Stimulated activated naive CD4-positive, alpha-beta T cell (primary cell): Measurements from ENCODE around the gene FRMPD1.
A peak's percentile ranks its signal among the peaks of the same experiment; 100 is the strongest.
"Not testable (repeated sequence)": the region's sequence is repeated elsewhere in the genome, so short reads cannot be mapped to it uniquely, and the experiment has no call there.

Source experiments
- DNase-seq, 6 experiments: peaks; one replicate each; lab custom pipeline; 2025; lab: John Stamatoyannopoulos, UW

FRMPD1 gene, protein sequence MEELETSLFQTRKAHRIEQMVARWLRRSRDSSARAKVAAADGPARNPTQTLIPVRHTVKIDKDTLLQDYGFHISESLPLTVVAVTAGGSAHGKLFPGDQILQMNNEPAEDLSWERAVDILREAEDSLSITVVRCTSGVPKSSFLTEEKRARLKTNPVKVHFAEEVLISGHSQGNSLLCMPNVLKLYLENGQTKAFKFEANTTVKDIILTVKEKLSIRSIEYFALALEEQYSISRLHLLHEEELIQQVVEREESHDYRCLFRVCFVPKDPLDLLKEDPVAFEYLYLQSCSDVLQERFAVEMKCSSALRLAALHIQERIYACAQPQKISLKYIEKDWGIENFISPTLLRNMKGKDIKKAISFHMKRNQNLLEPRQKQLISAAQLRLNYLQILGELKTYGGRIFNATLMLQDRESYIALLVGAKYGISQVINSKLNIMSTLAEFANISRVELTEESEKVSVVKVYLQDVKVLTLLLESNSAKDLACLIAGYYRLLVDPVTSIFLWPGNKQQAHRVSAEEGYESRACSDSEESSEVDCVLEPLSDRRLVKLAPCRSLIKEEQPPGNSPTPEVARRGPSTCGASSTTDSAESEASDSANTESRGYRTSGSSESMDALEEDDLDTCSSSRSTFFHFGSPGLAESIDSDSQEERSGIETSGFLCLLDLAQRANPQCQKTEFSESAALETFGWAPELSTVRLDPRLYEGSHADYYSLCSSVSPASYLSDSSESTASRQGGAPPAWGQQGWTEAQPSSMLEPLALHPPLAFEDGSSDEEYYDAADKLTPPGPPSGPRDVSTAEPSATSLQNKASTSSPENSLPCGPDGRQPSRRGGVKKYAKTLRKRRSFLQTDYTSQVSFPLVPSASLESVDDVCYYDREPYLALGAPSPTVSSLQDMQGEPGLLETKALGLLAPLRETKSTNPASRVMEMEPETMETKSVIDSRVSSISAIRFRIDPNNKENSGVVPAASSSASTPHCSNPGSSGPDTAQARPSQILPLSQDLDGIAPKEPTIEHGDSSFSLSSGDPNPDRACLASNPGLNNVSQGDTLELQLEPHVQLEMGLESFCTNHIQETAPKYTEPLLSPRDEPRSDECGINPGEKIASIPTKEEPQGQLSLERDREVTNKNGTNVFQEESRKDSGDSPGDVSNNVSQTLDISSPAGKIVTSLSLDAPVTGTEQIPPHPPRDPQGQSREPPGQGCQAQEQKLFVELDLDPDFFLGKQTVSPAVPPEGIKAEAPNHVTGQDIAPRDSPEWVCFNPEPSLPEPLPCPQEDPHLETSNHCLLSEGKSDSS (N-terminal part only)

DNA sequence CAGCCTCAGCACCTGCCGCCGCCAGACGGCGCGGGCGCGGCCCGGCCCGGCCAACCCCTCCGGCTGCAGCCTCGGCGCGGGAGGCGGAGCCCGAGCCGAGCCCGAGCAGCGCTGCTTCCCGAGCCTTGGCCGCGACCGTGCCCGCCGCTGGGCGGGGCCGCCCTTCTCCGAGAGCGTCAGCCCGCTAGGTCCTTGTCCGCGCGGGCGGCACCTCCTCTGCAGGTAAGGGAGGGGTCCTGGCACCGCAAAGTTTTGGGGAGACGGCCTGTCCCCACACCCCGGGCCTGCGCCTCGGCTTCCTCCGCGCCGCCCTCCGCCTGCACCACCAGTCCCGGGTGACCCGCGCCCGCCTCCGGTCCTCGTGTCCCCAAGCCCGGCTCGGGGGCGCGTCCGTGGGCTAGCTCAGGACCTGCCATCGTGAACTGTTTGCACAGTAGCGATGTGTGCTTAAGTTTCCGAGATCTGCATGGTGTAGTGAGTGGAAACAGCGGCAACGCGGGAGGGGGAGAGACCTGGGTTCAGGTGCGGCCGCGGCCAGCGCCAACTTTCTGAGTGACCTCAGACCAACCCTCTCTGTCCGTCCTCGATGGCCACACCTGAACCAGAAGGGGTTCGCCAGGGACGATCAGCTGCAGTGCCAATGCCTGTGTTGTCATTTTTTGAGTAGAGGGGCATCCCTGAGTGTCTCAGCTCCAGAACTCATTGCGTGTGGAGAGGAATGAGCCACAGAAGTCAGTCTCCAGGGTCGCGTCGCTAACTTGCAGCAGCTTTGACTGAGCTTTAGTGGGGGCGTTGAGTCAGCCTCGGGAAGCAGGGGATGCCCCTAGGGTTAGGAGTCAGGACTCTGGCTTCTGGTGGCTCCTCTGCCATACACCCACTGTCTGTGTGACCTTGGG is at the start of gene FRMPD1:
TSS of gene FRMPD1 (plus strand) at position 82 of the 896 bp plus-strand sequence. CDS start 41,688 bp downstream, outside the sequence.
- DNase-seq: peak in 4 of 6 experiments; percentile 23 to 30 (median 28)

- DNase-seq: not testable (repeated sequence)
Measured at GRCh38 chr9:37602061-37602460, 48.7 kb upstream of the FRMPD1 start.

DNA sequence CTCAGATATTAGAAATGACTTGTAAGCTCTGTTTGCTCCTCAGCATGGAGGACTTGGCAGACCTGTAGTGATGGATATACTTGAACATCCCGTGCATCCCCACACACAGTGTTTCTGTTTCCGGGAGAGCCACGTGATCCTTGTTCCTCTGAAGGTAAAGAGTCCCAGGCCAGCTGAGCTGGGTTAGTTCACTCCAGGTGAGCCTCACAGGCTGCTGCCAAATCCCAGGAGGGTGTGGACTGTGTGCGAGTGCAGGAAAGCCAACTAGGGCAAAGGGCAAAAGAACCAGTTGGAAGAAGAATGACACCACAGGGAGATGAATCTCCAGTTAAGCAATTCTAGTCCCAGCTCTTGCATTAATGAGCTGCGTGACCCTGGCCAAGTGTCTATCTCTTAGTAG is 47.9 kb upstream of the FRMPD1 start:
- no peak for DNase-seq

DNA sequence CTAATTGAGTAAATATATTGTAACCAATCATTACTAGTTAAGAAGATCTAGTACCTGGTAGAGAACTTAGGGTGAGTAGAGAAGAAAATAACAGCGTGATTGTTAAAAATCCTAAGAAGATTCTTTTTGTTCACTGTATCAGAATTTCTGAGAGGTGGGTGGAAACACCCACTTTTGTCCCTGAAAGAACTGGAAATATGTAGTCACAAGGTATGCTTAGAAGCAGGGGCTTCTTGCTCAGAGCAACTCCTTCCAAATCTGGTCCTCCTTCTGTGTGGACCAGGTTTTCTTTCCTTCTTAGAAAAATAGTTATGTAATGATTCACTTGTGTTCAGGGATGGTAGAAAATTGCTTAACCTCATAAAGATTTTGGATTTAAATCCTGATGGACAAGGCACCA is 46.5 kb upstream of the FRMPD1 start:
- DNase-seq: no peak

- no peak for DNase-seq
Measured at GRCh38 chr9:37608250-37608649, 42.5 kb upstream of the FRMPD1 start.

- no peak for DNase-seq
Measured at GRCh38 chr9:37609735-37610397, 40.9 kb upstream of the FRMPD1 start.

DNA sequence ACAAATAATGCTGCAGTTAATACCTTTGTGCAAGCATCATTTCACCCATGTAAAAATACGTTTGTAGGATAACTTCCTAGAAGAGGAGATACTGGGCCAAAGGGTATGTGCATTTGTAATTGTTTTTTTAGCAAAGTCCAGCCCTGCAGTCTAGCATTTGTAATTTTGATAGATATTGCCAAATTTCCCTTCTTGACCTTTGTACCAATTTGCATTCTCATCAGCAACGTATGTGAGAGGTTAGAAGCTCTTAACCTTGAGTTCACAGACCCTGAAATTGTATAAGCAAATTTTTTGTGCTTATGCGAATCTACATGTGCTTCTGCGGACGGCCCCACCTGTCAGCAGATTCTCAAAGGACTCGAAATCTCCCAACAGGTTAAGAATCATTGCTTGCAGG is 39.7 kb upstream of the FRMPD1 start:
- no peak for DNase-seq

DNA sequence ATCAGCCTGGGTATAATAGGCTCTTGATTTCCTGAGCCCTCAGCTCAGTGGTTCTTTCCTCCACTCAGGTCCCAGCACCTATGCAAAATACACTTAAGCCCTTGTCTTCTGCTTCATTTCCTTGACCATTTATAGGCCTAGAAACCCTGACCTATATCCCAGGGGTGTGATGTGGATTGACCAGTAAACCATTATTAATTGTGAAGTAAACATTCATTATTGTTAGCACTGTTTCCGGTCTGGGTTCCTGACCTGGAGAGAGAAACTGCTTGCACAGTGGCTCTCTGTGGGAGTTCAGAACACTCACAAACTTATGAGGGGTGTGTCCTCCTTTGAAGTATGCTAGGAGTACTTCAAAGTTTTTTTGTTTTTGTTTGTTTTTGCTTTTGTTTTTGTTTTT is 38.8 kb upstream of the FRMPD1 start:
- no peak for DNase-seq

DNA sequence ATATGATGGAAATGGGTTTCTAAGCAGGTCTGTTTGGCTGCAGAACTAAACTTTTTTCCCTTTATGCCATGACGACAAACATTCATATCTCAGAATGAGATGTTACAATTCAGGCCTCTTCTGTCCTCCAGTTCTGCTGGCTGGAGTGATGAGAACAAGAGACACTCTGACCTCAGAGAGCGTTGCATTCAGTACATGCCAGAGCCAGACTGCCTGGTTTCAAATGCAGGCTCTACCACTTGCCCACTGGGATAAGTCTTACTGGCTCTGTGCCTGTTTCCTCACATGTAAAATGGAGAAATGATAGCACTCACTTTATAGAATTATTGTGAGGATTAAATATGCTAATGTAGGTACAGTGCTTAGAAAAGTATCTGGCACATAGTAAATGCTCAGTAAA is 33.6 kb upstream of the FRMPD1 start:
- DNase-seq: no peak

- no peak for DNase-seq
Measured at GRCh38 chr9:37617832-37618231, 32.9 kb upstream of the FRMPD1 start.

DNA sequence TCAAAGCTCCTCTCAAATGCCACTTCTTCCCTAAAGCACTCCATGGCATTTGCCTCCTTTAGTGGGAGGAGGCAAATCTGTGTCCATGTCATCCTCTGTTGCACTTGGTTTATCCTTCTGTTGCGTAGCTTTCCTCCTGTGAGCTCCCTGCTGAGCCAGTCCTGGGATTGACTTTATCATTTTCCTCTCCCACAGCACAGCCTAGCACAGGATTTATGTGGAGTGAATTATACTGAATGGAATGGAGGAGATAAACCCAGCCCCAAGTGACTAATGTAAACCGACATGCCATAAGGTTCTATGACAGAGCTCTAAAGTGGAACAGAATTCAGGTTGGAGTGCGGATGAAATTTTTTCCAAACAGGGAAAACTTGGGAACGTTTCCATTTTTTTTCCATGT is 31.9 kb upstream of the FRMPD1 start:
- no peak for DNase-seq

DNA sequence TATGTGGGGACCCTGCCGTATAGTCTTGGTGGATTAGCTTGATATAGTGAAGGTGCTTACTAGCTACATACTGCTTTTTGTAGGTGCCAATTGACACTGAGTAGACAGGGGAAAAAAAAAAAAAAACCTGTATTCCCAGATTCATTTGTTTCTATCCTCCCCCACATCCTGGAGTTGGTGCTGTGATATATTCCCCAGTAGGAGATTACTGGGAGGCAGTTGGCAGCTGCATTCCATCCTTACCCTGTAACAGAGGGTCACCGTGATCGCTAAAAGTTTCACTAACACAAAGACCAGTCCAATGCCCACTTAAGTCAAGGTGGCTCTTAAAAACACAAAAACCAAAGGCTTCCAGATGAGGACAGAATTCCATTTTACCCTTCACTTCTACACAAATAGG is 30.9 kb upstream of the FRMPD1 start:
- DNase-seq: no peak

GRCh38 chr9:37620396-37620795 is 30.4 kb upstream of the FRMPD1 start:
- DNase-seq: no peak

GRCh38 chr9:37621273-37622121 is 29.3 kb upstream of the FRMPD1 start:
- DNase-seq: no peak

GRCh38 chr9:37622462-37622861 is 28.3 kb upstream of the FRMPD1 start:
- DNase-seq: no peak

- DNase-seq: no peak
Measured at GRCh38 chr9:37623267-37623666, 27.5 kb upstream of the FRMPD1 start.

DNA sequence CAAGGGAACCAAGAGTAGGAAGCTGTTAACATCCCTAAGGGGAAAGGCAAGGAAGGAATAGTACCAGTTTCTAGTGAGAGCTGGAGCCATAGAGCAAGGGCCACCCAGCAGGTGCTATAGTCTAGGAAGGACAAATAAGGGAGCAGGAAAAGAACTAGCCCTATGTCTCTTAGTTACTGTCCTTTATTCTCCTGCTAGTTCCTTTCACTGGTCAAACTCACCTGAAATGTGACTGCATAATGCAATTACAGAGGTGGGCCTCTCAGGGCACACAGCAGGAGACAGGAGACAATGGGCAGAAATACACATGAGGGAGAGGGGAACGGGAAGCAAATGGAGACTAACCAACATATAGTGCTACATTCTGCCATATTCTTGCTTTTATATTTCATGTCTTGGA is 26.7 kb upstream of the FRMPD1 start:
- no peak for DNase-seq

- no peak for DNase-seq
Measured at GRCh38 chr9:37625036-37625757, 25.6 kb upstream of the FRMPD1 start.

- no peak for DNase-seq
Measured at GRCh38 chr9:37625758-37626147, 25.0 kb upstream of the FRMPD1 start.
